DND-41 (cell line): Measurements from ENCODE around the gene GNB1L.

Experiments
- EZH2 ChIP-seq: IDR thresholded peaks from 3 replicates; pipeline ENCODE4 v1.6.1; 2012; ENCODE audit warnings: borderline replicate concordance, low read depth, mild to moderate bottlenecking, moderate library complexity, low read length, inconsistent platforms; ENCODE audit not compliant: severe bottlenecking
- TF ChIP-seq, protein P1 (sequence below): IDR thresholded peaks from 2 replicates; pipeline ENCODE4 v1.5.1; 2012; ENCODE audit warnings: borderline replicate concordance, low read length, moderate library complexity, mild to moderate bottlenecking; ENCODE audit not compliant: poor library complexity, severe bottlenecking; ENCODE audit errors: extremely low read depth

DNA sequence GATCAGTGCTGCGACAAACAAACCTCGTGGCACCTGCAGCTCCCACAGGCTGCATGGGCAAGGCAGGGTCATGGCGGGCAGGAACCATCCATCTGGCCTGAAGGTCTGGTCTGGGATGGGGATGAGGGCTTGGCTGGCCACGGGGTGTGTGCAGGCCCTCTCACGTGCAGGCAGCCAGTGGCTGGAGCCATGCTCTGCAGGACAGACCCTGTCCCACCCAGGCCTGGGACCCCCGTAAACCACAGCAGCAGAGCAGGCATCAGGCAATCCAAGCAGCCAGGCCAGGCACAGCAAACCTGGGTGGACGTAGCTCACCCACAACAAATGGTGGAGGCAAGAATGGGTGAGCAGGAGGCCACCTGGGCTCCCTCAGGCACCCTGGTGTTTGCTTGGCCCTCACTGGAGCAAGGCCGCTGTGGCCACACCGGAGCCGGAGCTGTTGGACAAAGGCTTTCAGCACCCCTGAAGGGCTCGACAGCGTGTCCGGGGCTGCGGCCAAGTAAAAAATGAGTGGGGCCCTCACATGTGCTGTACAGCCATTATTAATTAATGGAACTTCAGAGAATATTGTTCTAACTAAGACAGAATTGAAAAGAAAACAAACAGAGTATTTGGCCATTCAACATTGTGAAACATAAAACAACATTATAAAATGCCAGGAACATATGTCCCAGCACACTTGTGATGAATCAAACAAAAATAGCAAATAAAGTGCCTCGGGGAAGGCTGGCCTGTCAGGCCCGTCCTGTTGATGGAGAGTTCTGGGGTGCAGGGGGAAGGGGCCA is 24.0 kb upstream of the GNB1L start:
- TF ChIP-seq, protein P1, sequence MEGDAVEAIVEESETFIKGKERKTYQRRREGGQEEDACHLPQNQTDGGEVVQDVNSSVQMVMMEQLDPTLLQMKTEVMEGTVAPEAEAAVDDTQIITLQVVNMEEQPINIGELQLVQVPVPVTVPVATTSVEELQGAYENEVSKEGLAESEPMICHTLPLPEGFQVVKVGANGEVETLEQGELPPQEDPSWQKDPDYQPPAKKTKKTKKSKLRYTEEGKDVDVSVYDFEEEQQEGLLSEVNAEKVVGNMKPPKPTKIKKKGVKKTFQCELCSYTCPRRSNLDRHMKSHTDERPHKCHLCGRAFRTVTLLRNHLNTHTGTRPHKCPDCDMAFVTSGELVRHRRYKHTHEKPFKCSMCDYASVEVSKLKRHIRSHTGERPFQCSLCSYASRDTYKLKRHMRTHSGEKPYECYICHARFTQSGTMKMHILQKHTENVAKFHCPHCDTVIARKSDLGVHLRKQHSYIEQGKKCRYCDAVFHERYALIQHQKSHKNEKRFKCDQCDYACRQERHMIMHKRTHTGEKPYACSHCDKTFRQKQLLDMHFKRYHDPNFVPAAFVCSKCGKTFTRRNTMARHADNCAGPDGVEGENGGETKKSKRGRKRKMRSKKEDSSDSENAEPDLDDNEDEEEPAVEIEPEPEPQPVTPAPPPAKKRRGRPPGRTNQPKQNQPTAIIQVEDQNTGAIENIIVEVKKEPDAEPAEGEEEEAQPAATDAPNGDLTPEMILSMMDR: no peak
- no peak for TF ChIP-seq EZH2
